ENCODE data around the gene ITPK1.
"Not testable (repeated sequence)": the region's sequence is repeated elsewhere in the genome, so short reads cannot be mapped to it uniquely, and the experiment has no call there.

GRCh38 chr14:93131257-93131820, 15.6 kb upstream of the ITPK1 start:
- TF ChIP-seq EZH2phosphoT487 (IDR thresholded peaks at IDR 0.05; ENCODE audit: insufficient read depth, low read depth); EZH2 (IDR thresholded peaks at IDR 0.05; ENCODE audit: insufficient read depth, poor library complexity, severe bottlenecking): not testable (repeated sequence)

All from GM23248 (cell line).